GM12878 (cell line): ENCODE measurements around the gene SEMA3D. TPM values are rescaled to one million over a fixed set of nuclear protein-coding genes. Genes with fewer than 3 reads are reported as not detected.

ENCODE experiments used
- BHLHE40 ChIP-seq, 2 experiments: fragments of 450-650 bp in 1 of 2; IDR thresholded peaks; 2 replicates each; pipeline ENCODE4 v1.6.1; 2011 to 2017; ENCODE audit warnings: low read depth in 2 of 2, borderline replicate concordance in 1 of 2, improper control_type of control experiment in 1 of 2, low read length in 1 of 2, mild to moderate bottlenecking in 1 of 2
- DPF2 ChIP-seq: fragments of 450-650 bp; IDR thresholded peaks from 2 replicates; pipeline ENCODE4 v1.6.1; 2017; ENCODE audit warnings: mild to moderate bottlenecking
- PRDM15 ChIP-seq: fragments of 450-650 bp; formaldehyde crosslinking; IDR thresholded peaks from 2 replicates; pipeline ENCODE4 v1.4.0; 2020; ENCODE audit warnings: mild to moderate bottlenecking, moderate library complexity
- REST ChIP-seq: IDR thresholded peaks from 2 replicates; pipeline ENCODE4 v1.6.1; 2012; ENCODE audit warnings: mild to moderate bottlenecking, low read depth, low read length
- SREBF2 ChIP-seq: IDR thresholded peaks from 2 replicates; pipeline ENCODE4 v1.6.1; 2012; ENCODE audit warnings: mild to moderate bottlenecking, low read length
- ZNF622 ChIP-seq: fragments of 450-650 bp; IDR thresholded peaks from 2 replicates; pipeline ENCODE4 v1.6.1; 2017; ENCODE audit warnings: mild to moderate bottlenecking, inconsistent platforms
- ZZZ3 ChIP-seq: IDR thresholded peaks from 2 replicates; pipeline ENCODE4 v1.6.1; 2011; ENCODE audit warnings: low read depth; ENCODE audit not compliant: control insufficient read depth, insufficient read length
- polyA plus RNA-seq, 11 experiments: library from polyadenylated mRNA; depleted of rRNA in 4 of 11; unstranded in 6 of 11; stranded (reverse) in 5 of 11; fragments of >200 nt; fragmentation: Nextera tagmentation in 4 of 11; fragmentation: Illumina TruSeq in 1 of 11; extraction: Ambion mirVana in 4 of 11; extraction: Trizol in 1 of 11; gene quantifications; 1 replicate in 1 of 11; 2 replicates in 10 of 11; pipeline versions ENCODE4 v1.2.1 to v1.2.3, GENCODE V29; 2011 to 2016; ENCODE audit warnings: inconsistent platforms in 2 of 11, missing spikeins in 2 of 11, low read depth in 1 of 11
- total RNA-seq, 4 experiments: library from RNA; depleted of rRNA in 3 of 4; stranded (reverse); fragments of >200 nt in 3 of 4; fragmentation: Illumina TruSeq in 1 of 4; extraction: Trizol in 1 of 4; gene quantifications; 2 replicates each; pipeline versions ENCODE4 v1.2.1 to v1.2.3, GENCODE V29; 2013 to 2021

The SEMA3D gene
- total and polyA plus RNA-seq, 10 of the 15 experiments (the other 5 are each of a cell fraction or from before 2014, with no cell fraction given): 0.04 TPM; not detected in 9

- no peak for TF ChIP-seq PRDM15 (CRISPR knock-in tag)
- TF ChIP-seq ZNF622: no peak
- no peak for TF ChIP-seq BHLHE40 (IDR thresholded peaks at IDR 0.05; ENCODE audit: borderline replicate concordance in 1 of 2, low read depth in 2 of 2, low read length in 1 of 2)
- TF ChIP-seq REST: no peak
- TF ChIP-seq ZZZ3: no peak
- no peak for TF ChIP-seq SREBF2
- no peak for TF ChIP-seq DPF2
Observed at GRCh38 chr7:85067371-85067770, 119.5 kb downstream of the SEMA3D start (continued).
